Measurements from ENCODE around the gene SUFU. TPM values are rescaled to one million over a fixed set of nuclear protein-coding genes. Genes with fewer than 3 reads are reported as not detected.
"Not testable (repeated sequence)": the region's sequence is repeated elsewhere in the genome, so short reads cannot be mapped to it uniquely, and the experiment has no call there.

The SUFU gene
- total RNA-seq, 1 donor: 3.6 TPM

DNA sequence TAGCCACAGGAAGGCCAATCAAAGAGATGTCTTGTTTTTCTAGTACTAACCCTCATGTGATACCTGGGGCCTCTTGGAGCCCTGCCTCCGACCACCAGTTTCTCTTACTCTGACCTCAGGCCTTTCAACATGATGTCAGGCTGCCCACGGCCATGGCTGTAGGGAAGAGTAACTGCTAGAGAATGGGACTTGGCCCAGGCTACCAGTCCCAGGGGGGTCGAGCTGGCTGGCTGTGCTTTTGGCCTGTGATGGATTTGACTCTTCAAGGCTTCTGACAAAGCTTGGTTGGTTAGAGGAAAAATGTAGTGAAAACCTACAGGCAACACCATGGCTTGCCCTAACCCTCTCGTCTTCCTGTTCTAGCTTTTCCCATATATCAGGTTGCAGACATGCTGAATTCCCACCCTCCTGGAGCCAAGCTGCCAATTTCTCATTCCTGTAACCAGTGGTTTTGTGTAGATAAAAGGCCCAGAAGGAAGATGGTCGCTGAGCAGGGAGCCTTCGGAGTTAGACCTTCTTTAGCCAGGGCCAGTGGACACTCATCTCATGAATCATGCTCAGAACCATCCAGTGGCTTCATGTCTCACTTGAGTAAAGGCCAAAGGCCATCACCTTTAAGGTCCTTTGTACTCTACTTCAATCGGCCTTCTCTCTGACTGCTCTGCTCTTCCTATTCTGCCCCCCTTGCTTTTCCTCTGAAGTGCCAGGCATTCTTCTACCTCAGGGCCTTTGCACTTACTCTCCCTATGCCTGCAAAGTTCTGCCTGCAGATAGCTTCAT, 19.7 kb downstream of the SUFU start:
- Histone ChIP-seq H4K20me1 (ENCODE audit: insufficient read depth, low read length) (peaks cover 14% of the 10 kb centered on the region), H3K79me2 (ENCODE audit: insufficient read depth, low read length) (peaks cover 23% of the 10 kb centered on the region)

GRCh38 chr10:102524746-102525145, 21.0 kb downstream of the SUFU start:
- Histone ChIP-seq H3K79me2 (ENCODE audit: insufficient read depth, low read length) (peaks cover 23% of the 10 kb centered on the region), H3K4me1 (ENCODE audit: insufficient read depth, low read length) (peaks cover 26% of the 10 kb centered on the region), H3K27ac (ENCODE audit: low read depth, low read length) (no peak overlapping the region), H4K20me1 (ENCODE audit: insufficient read depth, low read length) (peaks cover 14% of the 10 kb centered on the region), H3K4me2 (ENCODE audit: insufficient read depth, low read length) (no peak overlapping the region), H3K9me3 (ENCODE audit: low read depth, low read length) (no peaks in the 10 kb centered on the region), H3K36me3 (ENCODE audit: insufficient read depth, low read length) (no peaks in the 10 kb centered on the region), H3K27me3 (ENCODE audit: insufficient read depth, low read length) (no peaks in the 10 kb centered on the region), H3K4me3 (ENCODE audit: insufficient read depth, low read length) (no peak overlapping the region), H2AFZ (ENCODE audit: low read length) (no peak overlapping the region)
- TF ChIP-seq, protein P1, sequence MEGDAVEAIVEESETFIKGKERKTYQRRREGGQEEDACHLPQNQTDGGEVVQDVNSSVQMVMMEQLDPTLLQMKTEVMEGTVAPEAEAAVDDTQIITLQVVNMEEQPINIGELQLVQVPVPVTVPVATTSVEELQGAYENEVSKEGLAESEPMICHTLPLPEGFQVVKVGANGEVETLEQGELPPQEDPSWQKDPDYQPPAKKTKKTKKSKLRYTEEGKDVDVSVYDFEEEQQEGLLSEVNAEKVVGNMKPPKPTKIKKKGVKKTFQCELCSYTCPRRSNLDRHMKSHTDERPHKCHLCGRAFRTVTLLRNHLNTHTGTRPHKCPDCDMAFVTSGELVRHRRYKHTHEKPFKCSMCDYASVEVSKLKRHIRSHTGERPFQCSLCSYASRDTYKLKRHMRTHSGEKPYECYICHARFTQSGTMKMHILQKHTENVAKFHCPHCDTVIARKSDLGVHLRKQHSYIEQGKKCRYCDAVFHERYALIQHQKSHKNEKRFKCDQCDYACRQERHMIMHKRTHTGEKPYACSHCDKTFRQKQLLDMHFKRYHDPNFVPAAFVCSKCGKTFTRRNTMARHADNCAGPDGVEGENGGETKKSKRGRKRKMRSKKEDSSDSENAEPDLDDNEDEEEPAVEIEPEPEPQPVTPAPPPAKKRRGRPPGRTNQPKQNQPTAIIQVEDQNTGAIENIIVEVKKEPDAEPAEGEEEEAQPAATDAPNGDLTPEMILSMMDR (IDR thresholded peaks at IDR 0.05; ENCODE audit: extremely low read depth, low read depth, low read length): no peak
- no peak for DNase-seq (ENCODE audit: insufficient read length, low spot score, missing footprints)

More for the DNA sequence above, 19.7 kb downstream of the SUFU start:
- TF ChIP-seq, protein P1 (IDR thresholded peaks at IDR 0.05; ENCODE audit: extremely low read depth, low read depth, low read length): no peak
- Histone ChIP-seq H3K4me3 (ENCODE audit: insufficient read depth, low read length) (peak overlapping the region; percentile 5), H3K9me3 (ENCODE audit: low read depth, low read length) (no peaks in the 10 kb centered on the region), H3K27me3 (ENCODE audit: insufficient read depth, low read length) (no peaks in the 10 kb centered on the region), H3K4me1 (ENCODE audit: insufficient read depth, low read length) (peaks cover 26% of the 10 kb centered on the region), H3K36me3 (ENCODE audit: insufficient read depth, low read length) (no peaks in the 10 kb centered on the region), H3K27ac (ENCODE audit: low read depth, low read length) (peak overlapping the region; percentile 81), H3K4me2 (ENCODE audit: insufficient read depth, low read length) (peak overlapping the region; percentile 47), H2AFZ (ENCODE audit: low read length) (peak overlapping the region; percentile 38)
- DNase-seq (ENCODE audit: insufficient read length, low spot score, missing footprints): peak; percentile 85

- no peaks in the 10 kb centered on the region for H3K27me3 ChIP-seq (ENCODE audit: insufficient read depth, low read length)
- peaks cover 3% of the 10 kb centered on the region for H3K36me3 ChIP-seq (ENCODE audit: insufficient read depth, low read length)
- peaks cover 23% of the 10 kb centered on the region for H3K4me1 ChIP-seq (ENCODE audit: insufficient read depth, low read length)
- DNase-seq (ENCODE audit: insufficient read length, low spot score, missing footprints): peak; percentile 55
- H3K4me2 ChIP-seq (ENCODE audit: insufficient read depth, low read length): no peak overlapping the region
- H2AFZ ChIP-seq (ENCODE audit: low read length): no peak overlapping the region
- H3K9me3 ChIP-seq (ENCODE audit: low read depth, low read length): no peaks in the 10 kb centered on the region
- peaks cover 11% of the 10 kb centered on the region for H3K79me2 ChIP-seq (ENCODE audit: insufficient read depth, low read length)
- H4K20me1 ChIP-seq (ENCODE audit: insufficient read depth, low read length): peaks cover 31% of the 10 kb centered on the region
- TF ChIP-seq, protein P1 (IDR thresholded peaks at IDR 0.05; ENCODE audit: extremely low read depth, low read depth, low read length): no peak
- H3K4me3 ChIP-seq (ENCODE audit: insufficient read depth, low read length): no peak overlapping the region
- no peak overlapping the region for H3K27ac ChIP-seq (ENCODE audit: low read depth, low read length)
Measured at GRCh38 chr10:102527546-102527945, 23.8 kb downstream of the SUFU start.

DNA sequence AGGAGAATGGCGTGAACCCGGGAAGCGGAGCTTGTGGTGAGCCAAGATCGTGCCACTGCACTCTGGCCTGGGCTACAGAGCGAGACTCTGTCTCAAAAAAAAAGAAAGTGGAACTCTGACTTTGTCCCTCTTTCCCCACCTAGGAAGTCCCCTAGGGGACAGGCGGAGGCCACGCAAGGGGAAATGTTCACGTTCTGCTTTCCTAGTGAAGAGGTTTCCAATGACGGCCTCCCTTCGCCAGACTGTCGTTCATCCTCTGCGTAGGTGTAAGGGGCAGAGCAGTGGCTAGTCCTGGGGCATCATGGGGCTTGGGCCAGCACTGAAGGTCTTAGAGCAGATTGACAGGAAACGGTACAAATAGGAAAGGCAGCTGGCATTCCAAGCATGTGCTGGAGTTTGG, 30.6 kb downstream of the SUFU start:
- TF ChIP-seq, protein P1 (IDR thresholded peaks at IDR 0.05; ENCODE audit: extremely low read depth, low read depth, low read length): no peak

DNA sequence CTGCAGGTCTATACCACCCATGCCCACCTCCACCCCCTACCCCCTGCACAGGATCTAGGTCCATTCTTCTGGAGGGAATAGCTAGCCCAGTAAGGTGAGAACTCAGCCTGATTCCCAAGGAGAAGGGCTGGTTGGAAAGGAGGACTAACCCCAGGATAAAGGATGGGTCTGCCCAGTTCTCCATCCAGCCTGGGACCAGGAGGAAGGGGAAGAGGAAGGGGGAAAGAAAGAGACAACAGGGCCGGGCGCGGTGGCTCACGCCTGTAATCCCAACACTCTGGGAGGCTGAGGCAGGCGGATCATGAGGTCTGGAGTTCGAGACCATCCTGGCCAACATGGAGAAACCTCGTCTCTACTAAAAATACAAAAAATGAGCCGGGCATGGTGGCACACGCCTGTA, 31.2 kb downstream of the SUFU start:
- Histone ChIP-seq H3K79me2 (ENCODE audit: insufficient read depth, low read length) (peaks cover 10% of the 10 kb centered on the region), H4K20me1 (ENCODE audit: insufficient read depth, low read length) (peaks cover 29% of the 10 kb centered on the region)
- not testable (repeated sequence) for H3K36me3 ChIP-seq (ENCODE audit: insufficient read depth, low read length); H3K9me3 ChIP-seq (ENCODE audit: low read depth, low read length); H3K27me3 ChIP-seq (ENCODE audit: insufficient read depth, low read length); H2AFZ ChIP-seq (ENCODE audit: low read length); H3K27ac ChIP-seq (ENCODE audit: low read depth, low read length); H3K4me2 ChIP-seq (ENCODE audit: insufficient read depth, low read length); H3K4me1 ChIP-seq (ENCODE audit: insufficient read depth, low read length); DNase-seq (ENCODE audit: insufficient read length, low spot score, missing footprints); H3K4me3 ChIP-seq (ENCODE audit: insufficient read depth, low read length)

More for the DNA sequence above, 30.6 kb downstream of the SUFU start:
- peaks cover 3% of the 10 kb centered on the region for H3K36me3 ChIP-seq (ENCODE audit: insufficient read depth, low read length)
- no peak for DNase-seq (ENCODE audit: insufficient read length, low spot score, missing footprints)
- H3K4me3 ChIP-seq (ENCODE audit: insufficient read depth, low read length): no peak overlapping the region
- peaks cover 31% of the 10 kb centered on the region for H4K20me1 ChIP-seq (ENCODE audit: insufficient read depth, low read length)
- no peak overlapping the region for H2AFZ ChIP-seq (ENCODE audit: low read length)
- no peaks in the 10 kb centered on the region for H3K4me1 ChIP-seq (ENCODE audit: insufficient read depth, low read length)
- no peaks in the 10 kb centered on the region for H3K27me3 ChIP-seq (ENCODE audit: insufficient read depth, low read length)
- H3K27ac ChIP-seq (ENCODE audit: low read depth, low read length): no peak overlapping the region
- H3K79me2 ChIP-seq (ENCODE audit: insufficient read depth, low read length): peaks cover 12% of the 10 kb centered on the region
- H3K9me3 ChIP-seq (ENCODE audit: low read depth, low read length): no peaks in the 10 kb centered on the region
- H3K4me2 ChIP-seq (ENCODE audit: insufficient read depth, low read length): no peak overlapping the region

Measured in osteoblast (primary cell).